Naive thymus-derived CD8-positive, alpha-beta T cell (primary cell): Measurements from ENCODE around the gene CAV1. TPM values are rescaled to one million over a fixed set of nuclear protein-coding genes. Genes with fewer than 3 reads are reported as not detected.
A peak's percentile ranks its signal among the peaks of the same experiment; 100 is the strongest.

Source experiments
- ATAC-seq, 2 donors: fragments of 150-1000 bp; cut with Tn5 transposase in 1 of 2; sonication (Bioruptor Pico), chemical (Tn5 transposase) in 1 of 2; 1 replicate in 1 of 2; 2 replicates in 1 of 2; pipeline ENCODE4 v1.10.0; 2021; ENCODE audit warnings: mild to moderate bottlenecking in 2 of 2, moderate library complexity in 2 of 2
- POLR2A ChIA-PET: fragments of 350-600 bp; sonication (Branson Sonifier 250); formaldehyde crosslinking; loops from one replicate; lab custom pipeline; 2021; ENCODE audit warnings: antibody characterized with exemption; lab: Charles Lee
- DNase-seq, 10 donors: peaks; one replicate each; pipeline versions ENCODE4 v3.0.0 to v3.0.0-alpha.2; 2020 to 2022
- H3K27ac Mint-ChIP-seq, 10 donors: one replicate each; pipeline ENCODE4 v1.8.0; 2020 to 2022; ENCODE audit warnings: mild to moderate bottlenecking in 10 of 10, mixed read lengths in 10 of 10, moderate library complexity in 4 of 10, inconsistent platforms in 1 of 10
- H3K27me3 Mint-ChIP-seq, 5 donors: one replicate each; pipeline ENCODE4 v1.8.0; 2021 to 2022; ENCODE audit warnings: mixed read lengths in 5 of 5
- H3K36me3 Mint-ChIP-seq, 3 donors: one replicate each; pipeline ENCODE4 v1.8.0; 2020 to 2022; ENCODE audit warnings: mixed read lengths in 3 of 3, mild to moderate bottlenecking in 2 of 3, inconsistent platforms in 1 of 3
- H3K4me1 Mint-ChIP-seq, 4 donors: one replicate each; pipeline ENCODE4 v1.8.0; 2021 to 2022; ENCODE audit warnings: mixed read lengths in 4 of 4
- H3K4me3 Mint-ChIP-seq, 10 donors: one replicate each; pipeline ENCODE4 v1.8.0; 2020 to 2022; ENCODE audit warnings: mild to moderate bottlenecking in 10 of 10, mixed read lengths in 10 of 10, moderate library complexity in 6 of 10, inconsistent platforms in 1 of 10
- H3K9me3 Mint-ChIP-seq, 9 donors: one replicate each; pipeline ENCODE4 v1.8.0; 2020 to 2022; ENCODE audit warnings: mixed read lengths in 9 of 9, mild to moderate bottlenecking in 3 of 9, inconsistent platforms in 1 of 9, moderate library complexity in 1 of 9
- polyA plus RNA-seq, 3 donors: library from polyadenylated mRNA; unstranded; fragments of 300-500 nt; fragmentation: Illumina TruSeq; gene quantifications; one replicate each; pipeline ENCODE4 v1.2.3, GENCODE V29; 2021
- total RNA-seq, 8 experiments: library from RNA in 2 of 8; stranded (reverse) in 2 of 8; gene quantifications; one replicate each; pipeline ENCODE4 v1.2.3 and lab custom pipeline; 2021 to 2026

Gene CAV1
- total and polyA plus RNA-seq, 5 experiments from 2014 or later, result not detected

- no peak for ATAC-seq
- no peak for DNase-seq
- H3K4me1 Mint-ChIP-seq, result peaks cover 2 to 17% (median 11%) of the 10 kb centered on the region in 4 donors
- no peak overlapping the region for H3K27ac Mint-ChIP-seq
- no peak overlapping the region for H3K4me3 Mint-ChIP-seq
- POLR2A ChIA-PET, result no interaction called here
- no peaks in the 10 kb centered on the region for H3K9me3 Mint-ChIP-seq
- peaks cover 15 to 58% (median 22%) of the 10 kb centered on the region in 5 donors for H3K27me3 Mint-ChIP-seq
- H3K36me3 Mint-ChIP-seq, result no peaks in the 10 kb centered on the region
Observed at GRCh38 chr7:116510795-116511194, 14.0 kb upstream of the CAV1 start.

GRCh38 chr7:116511552-116512519, 13.0 kb upstream of the CAV1 start:
- Mint-ChIP-seq H3K4me3 (peak overlapping the region; percentile 43 to 87 (median 76)), H3K4me1 (peaks cover 2 to 17% (median 11%) of the 10 kb centered on the region in 4 donors), H3K9me3 (no peaks in the 10 kb centered on the region), H3K36me3 (no peaks in the 10 kb centered on the region), H3K27ac (peak overlapping the region in 9 of 10 donors; percentile 5 to 88 (median 25)), H3K27me3 (peaks cover 16 to 60% (median 21%) of the 10 kb centered on the region in 5 donors)
- ATAC-seq (peak; percentile 62 to 65), DNase-seq (peak in 3 of 10 donors; percentile 8 to 31 (median 20))
- POLR2A ChIA-PET, result no interaction called here

GRCh38 chr7:116512520-116513188, 12.2 kb upstream of the CAV1 start:
- POLR2A ChIA-PET, result no interaction called here
- H3K27me3 Mint-ChIP-seq, result peaks cover 16 to 60% (median 20%) of the 10 kb centered on the region in 5 donors

GRCh38 chr7:116515584-116515983, 9.3 kb upstream of the CAV1 start:
- POLR2A ChIA-PET, result no interaction called here
- H3K27me3 Mint-ChIP-seq, result peaks cover 18 to 58% (median 23%) of the 10 kb centered on the region in 5 donors
- no peaks in the 10 kb centered on the region for H3K9me3 Mint-ChIP-seq
- peaks cover 2 to 17% (median 11%) of the 10 kb centered on the region in 4 donors for H3K4me1 Mint-ChIP-seq
- ATAC-seq (no peak), DNase-seq (no peak)
- no peak overlapping the region for H3K27ac Mint-ChIP-seq
- H3K36me3 Mint-ChIP-seq, result no peaks in the 10 kb centered on the region
- H3K4me3 Mint-ChIP-seq, result no peak overlapping the region

More at GRCh38 chr7:116512520-116513188, 12.2 kb upstream of the CAV1 start:
- Mint-ChIP-seq H3K36me3 (no peaks in the 10 kb centered on the region), H3K4me3 (peak overlapping the region in 4 of 10 donors; percentile 71 to 87 (median 82)), H3K9me3 (no peaks in the 10 kb centered on the region), H3K4me1 (peaks cover 2 to 17% (median 11%) of the 10 kb centered on the region in 4 donors), H3K27ac (peak overlapping the region in 2 of 10 donors; percentile 44 to 88)
- no peak for ATAC-seq
- no peak for DNase-seq

GRCh38 chr7:116516324-116516723, 8.5 kb upstream of the CAV1 start:
- POLR2A ChIA-PET, result no interaction called here
- H3K36me3 Mint-ChIP-seq, result no peaks in the 10 kb centered on the region
- no peaks in the 10 kb centered on the region for H3K9me3 Mint-ChIP-seq
- peaks cover 21 to 55% (median 25%) of the 10 kb centered on the region in 5 donors for H3K27me3 Mint-ChIP-seq
- ATAC-seq (no peak), DNase-seq (no peak)
- H3K4me1 Mint-ChIP-seq, result peaks cover 2 to 15% (median 10%) of the 10 kb centered on the region in 4 donors
- H3K27ac Mint-ChIP-seq, result no peak overlapping the region
- H3K4me3 Mint-ChIP-seq, result no peak overlapping the region

GRCh38 chr7:116517626-116518025, 7.2 kb upstream of the CAV1 start:
- ATAC-seq (no peak), DNase-seq (no peak)
- POLR2A ChIA-PET, result no interaction called here
- Mint-ChIP-seq H3K9me3 (no peaks in the 10 kb centered on the region), H3K27me3 (peaks cover 26 to 56% (median 29%) of the 10 kb centered on the region in 5 donors), H3K27ac (no peak overlapping the region), H3K36me3 (no peaks in the 10 kb centered on the region), H3K4me1 (peaks cover 0 to 3% (median under 1%) of the 10 kb centered on the region in 4 donors), H3K4me3 (no peak overlapping the region)

- no peak overlapping the region for H3K4me3 Mint-ChIP-seq
- no peak overlapping the region for H3K27ac Mint-ChIP-seq
- POLR2A ChIA-PET, result no interaction called here
- H3K9me3 Mint-ChIP-seq, result no peaks in the 10 kb centered on the region
- no peaks in the 10 kb centered on the region for H3K4me1 Mint-ChIP-seq
- DNase-seq, result no peak
- peaks cover 27 to 57% (median 40%) of the 10 kb centered on the region in 5 donors for H3K27me3 Mint-ChIP-seq
- H3K36me3 Mint-ChIP-seq, result no peaks in the 10 kb centered on the region
- ATAC-seq, result no peak
Observed at GRCh38 chr7:116518961-116519360, 5.9 kb upstream of the CAV1 start.

- Mint-ChIP-seq H3K27ac (no peak overlapping the region), H3K27me3 (peaks cover 32 to 65% (median 44%) of the 10 kb centered on the region in 5 donors), H3K36me3 (no peaks in the 10 kb centered on the region), H3K4me1 (peaks cover 10 to 19% (median 14%) of the 10 kb centered on the region in 4 donors), H3K9me3 (no peaks in the 10 kb centered on the region), H3K4me3 (no peak overlapping the region)
- no peak for DNase-seq
- no peak for ATAC-seq
- POLR2A ChIA-PET, result no interaction called here
Observed at GRCh38 chr7:116521046-116521664, 3.7 kb upstream of the CAV1 start.

GRCh38 chr7:116522247-116522646, 2.6 kb upstream of the CAV1 start:
- H3K4me1 Mint-ChIP-seq, result peaks cover 16 to 28% (median 22%) of the 10 kb centered on the region in 4 donors
- H3K36me3 Mint-ChIP-seq, result no peaks in the 10 kb centered on the region
- no peaks in the 10 kb centered on the region for H3K9me3 Mint-ChIP-seq
- POLR2A ChIA-PET, result no interaction called here
- H3K27me3 Mint-ChIP-seq, result peaks cover 42 to 75% (median 54%) of the 10 kb centered on the region in 5 donors
- no peak for DNase-seq
- peak overlapping the region in 1 of 10 donors; percentile 21 for H3K27ac Mint-ChIP-seq
- H3K4me3 Mint-ChIP-seq, result no peak overlapping the region
- no peak for ATAC-seq

- Mint-ChIP-seq H3K4me1 (peaks cover 16 to 28% (median 22%) of the 10 kb centered on the region in 4 donors), H3K4me3 (peak overlapping the region in 6 of 10 donors; percentile 15 to 79 (median 48)), H3K27me3 (peaks cover 50 to 88% (median 58%) of the 10 kb centered on the region in 5 donors), H3K9me3 (no peaks in the 10 kb centered on the region), H3K27ac (peak overlapping the region in 1 of 10 donors; percentile 18), H3K36me3 (no peaks in the 10 kb centered on the region)
- DNase-seq (no peak), ATAC-seq (no peak)
- POLR2A ChIA-PET, result no interaction called here
Observed at GRCh38 chr7:116524221-116524608, 621 bp upstream of the CAV1 start.

- no peaks in the 10 kb centered on the region for H3K9me3 Mint-ChIP-seq
- H3K36me3 Mint-ChIP-seq, result no peaks in the 10 kb centered on the region
- peak overlapping the region; percentile 79 to 92 (median 85) for H3K4me3 Mint-ChIP-seq
- DNase-seq, result peak in 6 of 10 donors; percentile 5 to 38 (median 18)
- peaks cover 44 to 84% (median 58%) of the 10 kb centered on the region in 5 donors for H3K27me3 Mint-ChIP-seq
- H3K27ac Mint-ChIP-seq, result peak overlapping the region in 2 of 10 donors; percentile 18 to 35
- ATAC-seq, result peak; percentile 41 to 46
- H3K4me1 Mint-ChIP-seq, result peaks cover 16 to 28% (median 22%) of the 10 kb centered on the region in 4 donors
- POLR2A ChIA-PET, result interaction anchor here (1.0 kb wide), 1 partner anchor 289 kb away, joined by 3 read pairs; no protein-coding TSS in a partner anchor
Observed at GRCh38 chr7:116525298-116525912, 569 bp downstream of the CAV1 start.
